IMR-90 (cell line): ENCODE measurements around the gene GALNT14. TPM values are rescaled to one million over a fixed set of nuclear protein-coding genes. Genes with fewer than 3 reads are reported as not detected.

Experiments used
- ATAC-seq: fragments of 200-7000 bp; cut with Tn5 transposase; 2 replicates; pipeline ENCODE4 v1.9.1; 2020; ENCODE audit warnings: low read depth, mild to moderate bottlenecking, moderate library complexity
- BruUV-seq: library from RNA; stranded (reverse); fragments of 400-500 nt; replicated peaks from 2 replicates; lab custom pipeline; 2021; lab: Mats Ljungman, UMichigan
- CTCF ChIA-PET: fragments of 300-600 bp; formaldehyde crosslinking; extraction: SDS; loops from one replicate; lab custom pipeline; 2021; ENCODE audit warnings: antibody characterized with exemption; lab: Yijun Ruan, JAX
- POLR2A ChIA-PET: fragments of 300-600 bp; sonication (Branson Sonifier 250); formaldehyde crosslinking; loops from one replicate; lab custom pipeline; 2022; ENCODE audit warnings: antibody characterized with exemption; ENCODE audit not compliant: unreplicated experiment; lab: Charles Lee
- DNase-seq: peaks from one replicate; pipeline ENCODE4 v3.0.0; 2013
- H2AFZ ChIP-seq: replicated peaks from 2 replicates; pipeline ENCODE3; 2013; ENCODE audit warnings: low read length, mild to moderate bottlenecking; ENCODE audit not compliant: poor library complexity
- H2AK5ac ChIP-seq: 2 replicates; pipeline ENCODE4 v1.6.1; 2013; ENCODE audit warnings: low read depth, low read length, inconsistent platforms
- H2AK9ac ChIP-seq: replicated peaks from 2 replicates; pipeline ENCODE3; 2013; ENCODE audit warnings: mild to moderate bottlenecking, low read depth, low read length, moderate library complexity; ENCODE audit not compliant: poor library complexity
- H2BK120ac ChIP-seq: 2 replicates; pipeline ENCODE4 v1.6.1; 2013; ENCODE audit warnings: low read depth, low read length, inconsistent platforms
- H2BK15ac ChIP-seq: 3 replicates; pipeline ENCODE4 v1.6.1; 2013; ENCODE audit warnings: low read depth, low read length, inconsistent platforms
- H2BK20ac ChIP-seq: 2 replicates; pipeline ENCODE4 v1.6.1; 2013; ENCODE audit warnings: low read depth, mild to moderate bottlenecking, inconsistent platforms, low read length, moderate library complexity
- H2BK5ac ChIP-seq: 2 replicates; pipeline ENCODE4 v1.6.1; 2013; ENCODE audit warnings: mild to moderate bottlenecking, low read depth, low read length, inconsistent platforms; ENCODE audit not compliant: poor library complexity, severe bottlenecking
- H3K14ac ChIP-seq: replicated peaks from 2 replicates; pipeline ENCODE4 v1.6.1; 2013; ENCODE audit warnings: low read depth, low read length, inconsistent platforms
- H3K18ac ChIP-seq: 2 replicates; pipeline ENCODE4 v1.6.1; 2013; ENCODE audit warnings: low read depth, low read length, control low read depth
- H3K23ac ChIP-seq: 2 replicates; pipeline ENCODE4 v1.6.1; 2013; ENCODE audit warnings: low read depth, low read length, inconsistent platforms
- H3K27ac ChIP-seq: 2 replicates; pipeline ENCODE4 v1.5.1; 2013; ENCODE audit warnings: mild to moderate bottlenecking, control low read depth, low read length; ENCODE audit not compliant: insufficient read depth
- H3K27me3 ChIP-seq: 2 replicates; pipeline ENCODE4 v1.6.1; 2013; ENCODE audit warnings: low read length; ENCODE audit not compliant: control insufficient read depth, insufficient read depth
- H3K36me3 ChIP-seq: 2 replicates; pipeline ENCODE4 v1.6.1; 2013; ENCODE audit warnings: low read length, mixed read lengths; ENCODE audit not compliant: control insufficient read depth, insufficient read depth
- H3K4ac ChIP-seq: 2 replicates; pipeline ENCODE4 v1.6.1; 2013; ENCODE audit warnings: low read depth, low read length, inconsistent platforms
- H3K4me1 ChIP-seq: 2 replicates; pipeline ENCODE4 v1.6.1; 2013; ENCODE audit warnings: low read length, mixed read lengths; ENCODE audit not compliant: control insufficient read depth, insufficient read depth
- H3K4me2 ChIP-seq: 2 replicates; pipeline ENCODE4 v1.6.1; 2013; ENCODE audit warnings: low read depth, mild to moderate bottlenecking, control low read depth, low read length, moderate library complexity
- H3K4me3 ChIP-seq: 2 replicates; pipeline ENCODE4 v1.5.1; 2013; ENCODE audit warnings: low read depth, mild to moderate bottlenecking, control low read depth, low read length, moderate library complexity; ENCODE audit not compliant: insufficient read depth
- H3K56ac ChIP-seq: 2 replicates; pipeline ENCODE4 v1.6.1; 2013; ENCODE audit warnings: low read length, inconsistent platforms; ENCODE audit not compliant: insufficient read depth; ENCODE audit errors: extremely low read depth
- H3K79me1 ChIP-seq, 2 experiments: 2 replicates each; pipeline ENCODE4 v1.6.1; 2013; ENCODE audit warnings: low read length in 2 of 2, inconsistent platforms in 1 of 2, low read depth in 1 of 2
- H3K9ac ChIP-seq: 2 replicates; pipeline ENCODE4 v1.6.1; 2013; ENCODE audit warnings: low read depth, low read length, control low read depth
- H3K9me1 ChIP-seq: 2 replicates; pipeline ENCODE4 v1.6.1; 2013; ENCODE audit warnings: low read length, inconsistent platforms; ENCODE audit not compliant: insufficient read depth
- H3K9me3 ChIP-seq: 2 replicates; pipeline ENCODE4 v1.6.1; 2013; ENCODE audit warnings: low read length; ENCODE audit not compliant: control insufficient read depth, insufficient read depth
- H4K20me1 ChIP-seq: 2 replicates; pipeline ENCODE4 v1.6.1; 2013; ENCODE audit warnings: low read length, inconsistent platforms; ENCODE audit not compliant: insufficient read depth
- H4K5ac ChIP-seq: 2 replicates; pipeline ENCODE4 v1.6.1; 2013; ENCODE audit warnings: mild to moderate bottlenecking, low read depth, low read length, control low read depth
- H4K8ac ChIP-seq, 2 experiments: 2 replicates each; pipeline ENCODE4 v1.6.1; 2013; ENCODE audit warnings: low read depth in 2 of 2, low read length in 2 of 2, control low read depth in 1 of 2, inconsistent platforms in 1 of 2
- H4K91ac ChIP-seq: 2 replicates; pipeline ENCODE4 v1.6.1; 2013; ENCODE audit warnings: low read depth, low read length, inconsistent platforms; ENCODE audit not compliant: insufficient read depth
- FOS ChIP-seq: fragments of 150-350 bp; IDR thresholded peaks from 2 replicates; pipeline ENCODE4 v1.6.1; 2016; ENCODE audit warnings: low read depth, low read length
- MAZ ChIP-seq: IDR thresholded peaks from 2 replicates; pipeline ENCODE4 v1.6.1; 2012; ENCODE audit warnings: low read depth, mild to moderate bottlenecking, low read length, improper control_type of control experiment, moderate library complexity, borderline replicate concordance
- MXI1 ChIP-seq: IDR thresholded peaks from 2 replicates; pipeline ENCODE4 v1.6.1; 2012; ENCODE audit warnings: low read depth, mild to moderate bottlenecking, low read length, moderate library complexity, borderline replicate concordance
- NFE2L2 ChIP-seq: fragments of 150-350 bp; IDR thresholded peaks from 2 replicates; pipeline ENCODE4 v1.6.1; 2016; ENCODE audit warnings: low read depth, mild to moderate bottlenecking, low read length
- RAD21 ChIP-seq: IDR thresholded peaks from 2 replicates; pipeline ENCODE4 v1.6.1; 2012; ENCODE audit warnings: low read length, improper control_type of control experiment
- RCOR1 ChIP-seq: IDR thresholded peaks from 2 replicates; pipeline ENCODE4 v1.6.1; 2012; ENCODE audit warnings: mild to moderate bottlenecking, low read length, improper control_type of control experiment; ENCODE audit not compliant: insufficient replicate concordance
- SMC3 ChIP-seq: fragments of 150-350 bp; IDR thresholded peaks from 2 replicates; pipeline ENCODE4 v1.6.1; 2016; ENCODE audit warnings: low read depth, mild to moderate bottlenecking, antibody characterized with exemption, low read length, moderate library complexity
- WGBS, 2 experiments: methylation state at CpG; one replicate each; pipeline versions ENCODE4 v1.1.5 to v1.1.7; 2013; ENCODE audit warnings: missing lambda C conversion rate in 2 of 2; ENCODE audit not compliant: insufficient read length in 1 of 2; ENCODE audit errors: extremely low coverage in 2 of 2; 5-methylcytosine and 5-hydroxymethylcytosine counted together
- dilution Hi-C: fragments of 300-500 bp; cut with HindIII; formaldehyde crosslinking; loops from one replicate; pipeline ENCODE4 v1.14.3; 2018; ENCODE audit warnings: low sequenced_read_pairs; ENCODE audit not compliant: unreplicated experiment
- in situ Hi-C: fragments of 300-500 bp; cut with MboI; formaldehyde crosslinking; loops from 3 replicates; pipeline ENCODE4 v1.14.3; 2019; ENCODE audit warnings: low sequenced_read_pairs, inconsistent platforms, mixed read lengths
- intact Hi-C: fragments of 100-400 bp; cut with micrococcal nuclease; formaldehyde crosslinking; loops from 2 replicates; pipeline ENCODE4 v1.10.0; 2022
- polyA plus RNA-seq, 3 experiments: library from polyadenylated mRNA; depleted of rRNA; stranded (reverse); fragments of >200 nt; gene quantifications; 2 replicates each; pipeline ENCODE4 v1.2.3, GENCODE V29; 2012; ENCODE audit warnings: low replicate concordance in 1 of 3
- total RNA-seq: library from RNA; depleted of rRNA; stranded (reverse); fragments of >200 nt; gene quantifications from 2 replicates; pipeline ENCODE4 v1.2.3, GENCODE V29; 2012
- TF ChIP-seq, protein P1 (sequence below): conservative IDR thresholded peaks from 2 replicates; pipeline ENCODE4 v1.5.1; 2012; ENCODE audit warnings: mild to moderate bottlenecking, low read depth, low read length, improper control_type of control experiment
- TF ChIP-seq, protein P2 (sequence below): fragments of 150-350 bp; IDR thresholded peaks from 2 replicates; pipeline ENCODE4 v1.6.1; 2017; ENCODE audit warnings: mild to moderate bottlenecking, antibody characterized with exemption, low read length, low read depth
- TF ChIP-seq, protein P3 (sequence below): fragments of 150-350 bp; IDR thresholded peaks from 2 replicates; pipeline ENCODE4 v1.6.1; 2016; ENCODE audit warnings: low read depth, mild to moderate bottlenecking, low read length, moderate library complexity, borderline replicate concordance

GALNT14 gene
- total and polyA plus RNA-seq, 2 of the 4 experiments (the other 2 are of a cell fraction) = 0.15 to 0.18 TPM

DNA sequence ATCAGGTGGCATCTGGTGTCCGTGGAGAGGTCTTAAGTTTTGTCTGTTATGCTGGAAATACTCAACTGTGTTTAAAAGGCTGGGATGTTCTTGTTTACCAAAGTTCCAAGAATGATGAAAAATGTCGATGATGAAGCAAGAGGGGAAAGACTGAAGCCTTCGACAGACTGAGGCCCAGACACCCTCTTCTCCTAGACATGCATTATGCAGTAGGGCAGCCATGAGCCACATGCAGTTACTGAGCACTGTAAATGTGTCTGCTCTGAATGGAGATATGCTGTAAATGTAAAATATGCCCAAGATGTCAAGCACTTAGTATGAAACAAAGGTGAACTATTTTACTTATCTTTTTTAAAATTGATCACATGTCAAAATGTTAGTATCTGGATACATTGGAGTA, 163.1 kb downstream of the GALNT14 start:
- H3K23ac ChIP-seq = no peak overlapping the region
- H3K9ac ChIP-seq = no peak overlapping the region
- H2AFZ ChIP-seq = no peak overlapping the region
- H3K14ac ChIP-seq = no peak overlapping the region
- ChIA-PET POLR2A (no interaction called here), CTCF (no interaction called here)
- no peak overlapping the region for H2BK15ac ChIP-seq
- TF ChIP-seq NFE2L2 (no peak), FOS (no peak), MAZ (no peak), MXI1 (no peak), SMC3 (no peak), RCOR1 (no peak), RAD21 (no peak)
- TF ChIP-seq, protein P1, sequence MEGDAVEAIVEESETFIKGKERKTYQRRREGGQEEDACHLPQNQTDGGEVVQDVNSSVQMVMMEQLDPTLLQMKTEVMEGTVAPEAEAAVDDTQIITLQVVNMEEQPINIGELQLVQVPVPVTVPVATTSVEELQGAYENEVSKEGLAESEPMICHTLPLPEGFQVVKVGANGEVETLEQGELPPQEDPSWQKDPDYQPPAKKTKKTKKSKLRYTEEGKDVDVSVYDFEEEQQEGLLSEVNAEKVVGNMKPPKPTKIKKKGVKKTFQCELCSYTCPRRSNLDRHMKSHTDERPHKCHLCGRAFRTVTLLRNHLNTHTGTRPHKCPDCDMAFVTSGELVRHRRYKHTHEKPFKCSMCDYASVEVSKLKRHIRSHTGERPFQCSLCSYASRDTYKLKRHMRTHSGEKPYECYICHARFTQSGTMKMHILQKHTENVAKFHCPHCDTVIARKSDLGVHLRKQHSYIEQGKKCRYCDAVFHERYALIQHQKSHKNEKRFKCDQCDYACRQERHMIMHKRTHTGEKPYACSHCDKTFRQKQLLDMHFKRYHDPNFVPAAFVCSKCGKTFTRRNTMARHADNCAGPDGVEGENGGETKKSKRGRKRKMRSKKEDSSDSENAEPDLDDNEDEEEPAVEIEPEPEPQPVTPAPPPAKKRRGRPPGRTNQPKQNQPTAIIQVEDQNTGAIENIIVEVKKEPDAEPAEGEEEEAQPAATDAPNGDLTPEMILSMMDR = no peak
- TF ChIP-seq, protein P2, sequence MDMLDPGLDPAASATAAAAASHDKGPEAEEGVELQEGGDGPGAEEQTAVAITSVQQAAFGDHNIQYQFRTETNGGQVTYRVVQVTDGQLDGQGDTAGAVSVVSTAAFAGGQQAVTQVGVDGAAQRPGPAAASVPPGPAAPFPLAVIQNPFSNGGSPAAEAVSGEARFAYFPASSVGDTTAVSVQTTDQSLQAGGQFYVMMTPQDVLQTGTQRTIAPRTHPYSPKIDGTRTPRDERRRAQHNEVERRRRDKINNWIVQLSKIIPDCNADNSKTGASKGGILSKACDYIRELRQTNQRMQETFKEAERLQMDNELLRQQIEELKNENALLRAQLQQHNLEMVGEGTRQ = no peak
- TF ChIP-seq, protein P3, sequence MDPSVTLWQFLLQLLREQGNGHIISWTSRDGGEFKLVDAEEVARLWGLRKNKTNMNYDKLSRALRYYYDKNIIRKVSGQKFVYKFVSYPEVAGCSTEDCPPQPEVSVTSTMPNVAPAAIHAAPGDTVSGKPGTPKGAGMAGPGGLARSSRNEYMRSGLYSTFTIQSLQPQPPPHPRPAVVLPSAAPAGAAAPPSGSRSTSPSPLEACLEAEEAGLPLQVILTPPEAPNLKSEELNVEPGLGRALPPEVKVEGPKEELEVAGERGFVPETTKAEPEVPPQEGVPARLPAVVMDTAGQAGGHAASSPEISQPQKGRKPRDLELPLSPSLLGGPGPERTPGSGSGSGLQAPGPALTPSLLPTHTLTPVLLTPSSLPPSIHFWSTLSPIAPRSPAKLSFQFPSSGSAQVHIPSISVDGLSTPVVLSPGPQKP = no peak
- dilution Hi-C loops = no loop called here
- H3K4ac ChIP-seq = no peak overlapping the region
- WGBS, 2 experiments = no CpG with 5 or more reads among the region's 3 CpGs
- H3K36me3 ChIP-seq = no peaks in the 10 kb centered on the region
- no peak overlapping the region for H4K8ac ChIP-seq
- H3K9me1 ChIP-seq = no peaks in the 10 kb centered on the region
- peaks cover 1% of the 10 kb centered on the region; the same call in 1 of the 2 replicates for H3K27me3 ChIP-seq
- H3K4me2 ChIP-seq = no peak overlapping the region
- H4K5ac ChIP-seq = no peak overlapping the region
- no peak overlapping the region for H4K91ac ChIP-seq
- no peaks in the 10 kb centered on the region for H3K79me1 ChIP-seq
- DNase-seq = no peak
- intact Hi-C loops = no loop called here
- no peaks in the 10 kb centered on the region for H4K20me1 ChIP-seq
- H3K4me1 ChIP-seq = no peaks in the 10 kb centered on the region
- no peak overlapping the region for H3K27ac ChIP-seq
- H3K18ac ChIP-seq = no peak overlapping the region
- H2AK9ac ChIP-seq = no peak overlapping the region
- H2AK5ac ChIP-seq = no peak overlapping the region
- H3K56ac ChIP-seq = no peak overlapping the region
- BruUV-seq = no TSS peak
- no peaks in the 10 kb centered on the region; the same call in 1 of the 2 replicates for H3K9me3 ChIP-seq
- H2BK5ac ChIP-seq = no peak overlapping the region
- H2BK120ac ChIP-seq = no peak overlapping the region
- in situ Hi-C loops = no loop called here
- H2BK20ac ChIP-seq = no peak overlapping the region
- H3K4me3 ChIP-seq = no peak overlapping the region
- no peak for ATAC-seq
